Fibroblast of skin of right biceps (primary cell): ENCODE measurements around the gene STK31.
"Not testable (repeated sequence)": the region's sequence is repeated elsewhere in the genome, so short reads cannot be mapped to it uniquely, and the experiment has no call there.

ENCODE experiments used
- DNase-seq: peaks from one replicate; pipeline ENCODE4 v3.0.0-alpha.2; 2013

The STK31 gene

GRCh38 chr7:23714579-23714978 is 4.6 kb downstream of the STK31 start:
- DNase-seq: no peak

- DNase-seq: no peak
Observed at GRCh38 chr7:23715099-23715498, 5.1 kb downstream of the STK31 start.

GRCh38 chr7:23717788-23718187 is 7.8 kb downstream of the STK31 start:
- DNase-seq: no peak

GRCh38 chr7:23721456-23721855 is 11.4 kb downstream of the STK31 start:
- peak; percentile 1 for DNase-seq

- not testable (repeated sequence) for DNase-seq
Observed at GRCh38 chr7:23722587-23723216, 12.7 kb downstream of the STK31 start.

- not testable (repeated sequence) for DNase-seq
Observed at GRCh38 chr7:23724113-23724512, 14.1 kb downstream of the STK31 start.

- DNase-seq: no peak
Observed at GRCh38 chr7:23742051-23742450, 32.0 kb downstream of the STK31 start.

- DNase-seq: no peak
Observed at GRCh38 chr7:23743226-23743625, 33.2 kb downstream of the STK31 start.

GRCh38 chr7:23746629-23747028 is 36.6 kb downstream of the STK31 start:
- no peak for DNase-seq

GRCh38 chr7:23751852-23752251 is 41.8 kb downstream of the STK31 start:
- DNase-seq: no peak

- not testable (repeated sequence) for DNase-seq
Observed at GRCh38 chr7:23758839-23759238, 48.8 kb downstream of the STK31 start.

- peak; percentile 49 for DNase-seq
Observed at GRCh38 chr7:23759671-23760391, 49.8 kb downstream of the STK31 start.

- DNase-seq: no peak
Observed at GRCh38 chr7:23765943-23766342, 55.9 kb downstream of the STK31 start.

GRCh38 chr7:23767514-23767913 is 57.5 kb downstream of the STK31 start:
- no peak for DNase-seq

GRCh38 chr7:23768022-23768421 is 58.0 kb downstream of the STK31 start:
- DNase-seq: no peak

GRCh38 chr7:23779185-23779800 is 69.3 kb downstream of the STK31 start:
- DNase-seq: not testable (repeated sequence)

- DNase-seq: no peak
Observed at GRCh38 chr7:23783115-23783514, 73.1 kb downstream of the STK31 start.

- DNase-seq: no peak
Observed at GRCh38 chr7:23787272-23787671, 77.3 kb downstream of the STK31 start.

- DNase-seq: no peak
Observed at GRCh38 chr7:23788843-23789242, 78.8 kb downstream of the STK31 start.

GRCh38 chr7:23791721-23792120 is 81.7 kb downstream of the STK31 start:
- no peak for DNase-seq

- no peak for DNase-seq
Observed at GRCh38 chr7:23802720-23803397, 92.8 kb downstream of the STK31 start.

- no peak for DNase-seq
Observed at GRCh38 chr7:23804707-23805106, 94.7 kb downstream of the STK31 start.

- DNase-seq: no peak
Observed at GRCh38 chr7:23808421-23808820, 98.4 kb downstream of the STK31 start.

- no peak for DNase-seq
Observed at GRCh38 chr7:23810099-23810498, 100.1 kb downstream of the STK31 start.
